Neuronal stem cell (in vitro differentiated cells): ENCODE measurements around the gene GDAP1L1.

Experiments used
- DNase-seq: peaks from one replicate; pipeline ENCODE4 v3.0.0-alpha.2; 2013; ENCODE audit warnings: low spot score
- H2AFZ ChIP-seq: one replicate; pipeline ENCODE4 v1.6.1; 2013; ENCODE audit warnings: mild to moderate bottlenecking, low read length, inconsistent platforms
- H2AK5ac ChIP-seq: 2 replicates; pipeline ENCODE4 v1.6.1; 2013; ENCODE audit warnings: low read depth, mild to moderate bottlenecking, inconsistent platforms, low read length, moderate library complexity, mixed read lengths
- H2BK120ac ChIP-seq: 2 replicates; pipeline ENCODE4 v1.6.1; 2013; ENCODE audit warnings: low read depth, mild to moderate bottlenecking, inconsistent platforms, low read length, moderate library complexity, mixed read lengths
- H2BK12ac ChIP-seq: one replicate; pipeline ENCODE4 v1.6.1; 2013; ENCODE audit warnings: low read length, inconsistent platforms
- H2BK15ac ChIP-seq: 2 replicates; pipeline ENCODE4 v1.6.1; 2013; ENCODE audit warnings: mild to moderate bottlenecking, low read length, inconsistent platforms, mixed read lengths
- H2BK5ac ChIP-seq: one replicate; pipeline ENCODE4 v1.6.1; 2013; ENCODE audit warnings: inconsistent platforms, mild to moderate bottlenecking, low read length, moderate library complexity
- H3K14ac ChIP-seq: one replicate; pipeline ENCODE4 v1.6.1; 2013; ENCODE audit warnings: low read length, inconsistent platforms
- H3K18ac ChIP-seq: 2 replicates; pipeline ENCODE4 v1.6.1; 2013; ENCODE audit warnings: low read length, inconsistent platforms
- H3K23ac ChIP-seq: 2 replicates; pipeline ENCODE4 v1.6.1; 2013; ENCODE audit warnings: low read depth, mild to moderate bottlenecking, mixed read lengths, low read length, inconsistent platforms; ENCODE audit not compliant: poor library complexity
- H3K27ac ChIP-seq: replicated peaks from 3 replicates; pipeline ENCODE4 v1.5.1; 2013; ENCODE audit warnings: low read length, inconsistent platforms
- H3K27me3 ChIP-seq, 3 experiments: 2 replicates each; pipeline ENCODE4 v1.6.1; 2013; ENCODE audit warnings: low read length in 3 of 3, mild to moderate bottlenecking in 2 of 3, inconsistent platforms in 1 of 3, low read depth in 1 of 3, mixed read lengths in 1 of 3, moderate library complexity in 1 of 3; ENCODE audit not compliant: control insufficient read depth in 3 of 3, insufficient read depth in 3 of 3
- H3K36me3 ChIP-seq, 2 donors: replicated peaks in 1 of 2; 2 replicates each; pipeline ENCODE4 v1.6.1; 2013; ENCODE audit warnings: low read length in 2 of 2; ENCODE audit not compliant: control insufficient read depth in 2 of 2, insufficient read depth in 2 of 2
- H3K4ac ChIP-seq: 2 replicates; pipeline ENCODE4 v1.6.1; 2013; ENCODE audit warnings: inconsistent platforms, mild to moderate bottlenecking, low read length, moderate library complexity
- H3K4me1 ChIP-seq, 2 donors: 1 replicate in 1 of 2; 2 replicates in 1 of 2; pipeline ENCODE4 v1.6.1; 2013; ENCODE audit warnings: low read length in 2 of 2, low read depth in 1 of 2; ENCODE audit not compliant: control insufficient read depth in 2 of 2, insufficient read depth in 1 of 2
- H3K4me2 ChIP-seq: one replicate; pipeline ENCODE4 v1.6.1; 2013; ENCODE audit warnings: mild to moderate bottlenecking, low read length, inconsistent platforms; ENCODE audit not compliant: insufficient read depth, poor library complexity, severe bottlenecking
- H3K4me3 ChIP-seq, 2 donors: 2 replicates each; pipeline ENCODE4 v1.5.1; 2013; ENCODE audit warnings: low read length in 2 of 2, mild to moderate bottlenecking in 2 of 2, inconsistent platforms in 1 of 2, moderate library complexity in 1 of 2
- H3K79me1 ChIP-seq: one replicate; pipeline ENCODE4 v1.6.1; 2013; ENCODE audit warnings: low read depth, mild to moderate bottlenecking, inconsistent platforms, low read length, moderate library complexity
- H3K9ac ChIP-seq: one replicate; pipeline ENCODE4 v1.6.1; 2013; ENCODE audit warnings: mild to moderate bottlenecking, low read depth, low read length, inconsistent platforms; ENCODE audit not compliant: poor library complexity
- H3K9me3 ChIP-seq, 2 donors: replicated peaks in 1 of 2; 2 replicates each; pipeline versions ENCODE3 to v1.6.1; 2013; ENCODE audit warnings: low read length in 2 of 2, mild to moderate bottlenecking in 2 of 2, inconsistent platforms in 1 of 2, low read depth in 1 of 2, mixed read lengths in 1 of 2, moderate library complexity in 1 of 2; ENCODE audit not compliant: control insufficient read depth in 2 of 2, insufficient read depth in 1 of 2
- H4K8ac ChIP-seq: one replicate; pipeline ENCODE4 v1.6.1; 2013; ENCODE audit warnings: low read depth, mild to moderate bottlenecking, inconsistent platforms, low read length, moderate library complexity
- H4K91ac ChIP-seq: one replicate; pipeline ENCODE4 v1.6.1; 2013; ENCODE audit warnings: low read length, low read depth, mild to moderate bottlenecking, inconsistent platforms; ENCODE audit not compliant: poor library complexity
- WGBS, 2 donors: extraction: QIAGEN DNeasy Blood & Tissue Kit; methylation state at CpG; one replicate each; pipeline ENCODE4 v1.1.7; 2013; ENCODE audit warnings: missing lambda C conversion rate in 2 of 2, mixed read lengths in 1 of 2; ENCODE audit not compliant: insufficient read length in 2 of 2, insufficient replicate concordance in 1 of 2; ENCODE audit errors: extremely low coverage in 2 of 2; 5-methylcytosine and 5-hydroxymethylcytosine counted together

GDAP1L1 gene

DNA sequence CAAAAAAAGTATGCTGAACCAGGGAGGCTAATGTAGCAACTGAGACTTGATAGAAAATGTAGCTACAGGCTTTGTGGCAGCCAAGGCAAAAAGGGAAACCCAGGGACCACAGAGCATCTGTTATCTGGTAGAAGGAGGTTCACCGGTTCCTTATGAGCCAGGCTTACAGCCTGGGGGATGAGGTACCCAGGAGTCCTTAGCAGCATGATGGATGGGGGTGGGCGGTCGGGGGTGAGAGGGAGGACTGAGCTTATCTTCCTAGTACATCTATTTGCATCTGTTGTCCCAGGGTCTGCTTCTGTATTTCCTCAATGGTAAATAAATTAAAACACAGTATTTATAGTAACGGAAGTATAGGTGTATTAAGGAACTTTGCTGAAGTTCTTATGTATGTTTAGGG is 1.1 kb upstream of the GDAP1L1 start:
- H3K4ac ChIP-seq = no peak overlapping the region
- no peaks in the 10 kb centered on the region for H3K9me3 ChIP-seq
- H2AFZ ChIP-seq = no peak overlapping the region
- H3K27me3 ChIP-seq = peaks cover 0 to 11% (median 4%) of the 10 kb centered on the region in 3 experiments
- H3K23ac ChIP-seq = no peak overlapping the region
- no peak overlapping the region for H3K27ac ChIP-seq
- no peak overlapping the region for H4K91ac ChIP-seq
- H3K4me1 ChIP-seq = peaks cover 3 to 5% of the 10 kb centered on the region in 2 donors
- no peak overlapping the region for H3K14ac ChIP-seq
- no peak overlapping the region for H2BK5ac ChIP-seq
- no peak overlapping the region for H2BK15ac ChIP-seq
- H4K8ac ChIP-seq = no peak overlapping the region
- no peaks in the 10 kb centered on the region for H3K36me3 ChIP-seq
- no peak overlapping the region for H3K18ac ChIP-seq
- no peak overlapping the region for H3K4me3 ChIP-seq
- no peak overlapping the region for H2BK12ac ChIP-seq
- DNase-seq = no peak
- H3K4me2 ChIP-seq = no peak overlapping the region
- no peak overlapping the region for H3K9ac ChIP-seq
- no peak overlapping the region for H2AK5ac ChIP-seq
- H3K79me1 ChIP-seq = no peaks in the 10 kb centered on the region
- no CpG with 5 or more reads among the region's 4 CpGs for WGBS, 2 donors
- H2BK120ac ChIP-seq = no peak overlapping the region

DNA sequence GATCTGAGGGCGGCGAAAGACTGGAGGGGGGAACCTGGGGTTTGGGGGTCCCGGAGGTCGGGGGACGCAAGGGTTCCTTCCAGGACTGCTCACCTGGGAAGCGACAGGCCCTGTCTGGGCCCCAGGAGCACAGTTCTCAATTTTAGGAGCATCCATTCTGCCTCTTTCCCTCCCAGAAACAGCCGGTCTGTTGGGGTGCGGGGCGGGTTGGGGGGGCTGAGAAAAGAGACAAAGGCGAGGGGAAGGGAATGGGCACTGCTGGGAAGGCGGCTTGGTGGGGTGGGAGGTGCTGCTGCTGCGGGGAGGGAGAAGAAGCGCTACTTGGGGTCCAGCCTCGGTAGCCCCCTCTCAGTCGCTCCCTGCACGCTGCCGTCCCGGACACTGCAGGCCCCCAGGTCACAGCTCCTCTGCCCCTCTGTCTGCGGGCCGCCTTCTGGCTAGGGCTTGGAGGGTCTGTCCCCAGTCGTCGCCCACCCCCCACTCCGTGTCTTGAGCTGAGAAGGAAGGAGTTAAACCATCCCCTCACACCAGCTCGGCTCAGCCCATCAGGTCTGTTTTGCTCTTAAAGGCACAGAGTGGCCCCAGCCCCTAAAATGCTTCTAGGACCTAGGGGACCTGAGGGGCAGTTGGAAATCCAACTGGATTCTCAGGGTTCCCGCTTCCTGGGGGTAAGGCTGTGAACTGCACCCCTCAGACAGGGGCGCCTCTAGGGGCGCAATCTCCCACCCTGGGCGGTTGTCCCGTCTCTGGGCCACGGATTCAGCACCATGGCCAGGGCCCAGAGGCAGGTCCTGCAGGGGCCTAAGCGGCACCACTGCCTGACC is 690 bp downstream of the GDAP1L1 start:
- WGBS, 2 donors = no CpG with 5 or more reads among the region's 31 CpGs
- Histone ChIP-seq H3K4ac (no peak overlapping the region), H3K4me2 (peak overlapping the region; percentile 79), H3K9ac (no peak overlapping the region), H2BK15ac (no peak overlapping the region), H3K14ac (no peak overlapping the region), H3K27ac (no peak overlapping the region), H2AFZ (peak overlapping the region; percentile 98), H3K18ac (no peak overlapping the region), H3K4me1 (peaks cover 3 to 5% of the 10 kb centered on the region in 2 donors), H2BK5ac (peak overlapping the region; percentile 59), H3K9me3 (no peaks in the 10 kb centered on the region), H3K23ac (no peak overlapping the region), H3K36me3 (no peaks in the 10 kb centered on the region), H2BK120ac (no peak overlapping the region), H4K8ac (no peak overlapping the region), H3K79me1 (no peaks in the 10 kb centered on the region), H3K27me3 (peaks cover 0 to 8% (median 4%) of the 10 kb centered on the region in 3 experiments), H2BK12ac (no peak overlapping the region), H3K4me3 (peak overlapping the region; percentile 61 to 78), H2AK5ac (no peak overlapping the region), H4K91ac (no peak overlapping the region)
- peak; percentile 78 for DNase-seq

DNA sequence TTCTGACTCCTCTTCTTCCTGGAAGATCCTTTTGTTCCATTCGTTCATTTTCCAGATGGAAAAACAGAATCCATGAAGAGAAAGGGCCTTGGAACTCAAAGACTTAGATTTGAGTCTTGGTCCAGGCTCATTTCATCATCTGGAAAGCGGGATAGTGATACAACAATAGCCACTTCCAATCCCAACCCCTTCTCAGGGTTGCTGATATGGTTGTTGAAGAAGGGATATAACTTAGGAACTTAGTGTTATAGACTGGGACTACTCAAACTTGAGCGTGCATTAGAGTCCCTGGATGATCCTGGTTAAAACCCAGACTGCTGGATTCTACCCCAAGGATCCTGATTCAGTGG is 1.3 kb downstream of the GDAP1L1 start:
- Histone ChIP-seq H2BK15ac (no peak overlapping the region), H3K9ac (no peak overlapping the region), H3K4me2 (no peak overlapping the region), H3K27ac (no peak overlapping the region), H2BK5ac (no peak overlapping the region), H2BK120ac (no peak overlapping the region), H3K4me3 (no peak overlapping the region), H3K4ac (no peak overlapping the region), H3K79me1 (no peaks in the 10 kb centered on the region), H3K23ac (no peak overlapping the region), H4K91ac (no peak overlapping the region), H3K9me3 (no peaks in the 10 kb centered on the region), H3K18ac (no peak overlapping the region), H3K4me1 (peaks cover 3 to 5% of the 10 kb centered on the region in 2 donors), H2AK5ac (no peak overlapping the region), H3K27me3 (peaks cover 0 to 8% (median 4%) of the 10 kb centered on the region in 3 experiments), H2AFZ (no peak overlapping the region), H3K36me3 (peaks cover 0 to 1% of the 10 kb centered on the region in 2 donors), H3K14ac (no peak overlapping the region), H2BK12ac (no peak overlapping the region), H4K8ac (no peak overlapping the region)
- DNase-seq = no peak
- no CpG with 5 or more reads among the region's 3 CpGs for WGBS, 2 donors

DNA sequence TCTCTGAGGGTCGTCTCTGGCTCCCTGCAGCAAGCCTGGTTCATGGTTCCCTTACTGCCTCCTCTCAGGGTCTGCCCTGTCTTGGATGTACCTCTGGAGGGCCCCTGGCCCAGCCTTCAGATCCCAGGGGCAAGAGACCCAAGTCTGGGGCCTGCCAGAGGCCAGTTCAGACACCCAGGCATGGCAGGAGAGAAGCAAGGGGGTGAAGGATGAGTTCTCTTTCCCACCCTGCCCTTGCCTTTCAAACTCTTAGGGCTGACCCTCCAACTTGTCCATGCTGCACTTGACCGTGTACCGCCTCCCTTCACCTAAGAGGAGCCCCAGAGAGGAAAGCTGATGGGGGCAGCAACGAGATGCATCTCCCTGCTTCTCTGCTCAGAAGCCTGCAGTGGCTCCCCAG is 4.2 kb downstream of the GDAP1L1 start:
- no peak overlapping the region for H2BK5ac ChIP-seq
- H3K4ac ChIP-seq = no peak overlapping the region
- no peaks in the 10 kb centered on the region for H3K79me1 ChIP-seq
- H4K91ac ChIP-seq = no peak overlapping the region
- H3K18ac ChIP-seq = no peak overlapping the region
- no peak overlapping the region for H3K14ac ChIP-seq
- no peak overlapping the region for H3K23ac ChIP-seq
- H3K9me3 ChIP-seq = no peaks in the 10 kb centered on the region
- no peak overlapping the region for H3K27ac ChIP-seq
- H3K4me2 ChIP-seq = no peak overlapping the region
- no peak overlapping the region for H2AFZ ChIP-seq
- WGBS, 2 donors = no CpG with 5 or more reads among the region's 4 CpGs
- H4K8ac ChIP-seq = no peak overlapping the region
- peaks cover 0 to 1% of the 10 kb centered on the region in 2 donors for H3K36me3 ChIP-seq
- no peak overlapping the region for H2BK12ac ChIP-seq
- H3K27me3 ChIP-seq = peaks cover 0 to 6% (median 0%) of the 10 kb centered on the region in 3 experiments
- no peak overlapping the region for H3K4me3 ChIP-seq
- H2AK5ac ChIP-seq = no peak overlapping the region
- H3K4me1 ChIP-seq = peaks cover 3 to 5% of the 10 kb centered on the region in 2 donors
- H2BK15ac ChIP-seq = no peak overlapping the region
- no peak overlapping the region for H3K9ac ChIP-seq
- no peak overlapping the region for H2BK120ac ChIP-seq
- DNase-seq = no peak
